Ascending aorta (tissue), 2 donors: ENCODE measurements around the gene ATP11A. TPM values are rescaled to one million over a fixed set of nuclear protein-coding genes. Genes with fewer than 3 reads are reported as not detected.

ENCODE experiments used
- DNase-seq, 2 donors: peaks; one replicate each; pipeline ENCODE4 v3.0.0-alpha.2; 2019; ENCODE audit warnings: low spot score in 2 of 2
- H3K27ac ChIP-seq, 2 donors: fragments of 200-600 bp; sonication (generic); one replicate each; pipeline ENCODE4 v1.5.1; 2016 to 2017; ENCODE audit warnings: mild to moderate bottlenecking in 1 of 2
- H3K27me3 ChIP-seq: fragments of 200-600 bp; sonication (generic); one replicate; pipeline ENCODE4 v1.5.1; 2017
- H3K36me3 ChIP-seq, 2 donors: fragments of 200-600 bp; sonication (generic); one replicate each; pipeline ENCODE4 v1.5.1; 2016
- H3K4me1 ChIP-seq, 2 donors: fragments of 200-600 bp; sonication (generic); one replicate each; pipeline ENCODE4 v1.5.1; 2016 to 2017; ENCODE audit warnings: mild to moderate bottlenecking in 1 of 2
- H3K4me3 ChIP-seq, 2 donors: fragments of 200-600 bp; sonication (generic); one replicate each; pipeline ENCODE4 v1.5.1; 2016 to 2017; ENCODE audit warnings: mild to moderate bottlenecking in 1 of 2
- H3K9me3 ChIP-seq, 2 donors: fragments of 200-600 bp; sonication (generic); one replicate each; pipeline ENCODE4 v1.5.1; 2016
- CTCF ChIP-seq, 3 experiments: fragments of 200-600 bp in 2 of 3; fragments of 450-650 bp in 1 of 3; sonication (generic) in 2 of 3; IDR thresholded peaks; one replicate each; pipeline ENCODE4 v1.5.1; 2016 to 2019; ENCODE audit warnings: antibody characterized with exemption in 3 of 3, mild to moderate bottlenecking in 1 of 3, moderate library complexity in 1 of 3
- intact Hi-C: fragments of 100-400 bp; cut with DNase I; formaldehyde crosslinking; loops from one replicate; pipeline ENCODE4 v1.15.1; 2023
- total RNA-seq: library from RNA; depleted of rRNA; stranded (reverse); fragments of >200 nt; gene quantifications from one replicate; pipeline ENCODE4 v1.1.0, GENCODE V29; 2016

The ATP11A gene
- total RNA-seq, 1 donor from 2014 or later: 50.1 TPM

- intact Hi-C loops: no loop called here
- H3K9me3 ChIP-seq: no peaks in the 10 kb centered on the region
- TF ChIP-seq CTCF (IDR thresholded peaks at IDR 0.05): no peak
Measured at GRCh38 chr13:112917737-112918136, 227.9 kb downstream of the ATP11A start.

DNA sequence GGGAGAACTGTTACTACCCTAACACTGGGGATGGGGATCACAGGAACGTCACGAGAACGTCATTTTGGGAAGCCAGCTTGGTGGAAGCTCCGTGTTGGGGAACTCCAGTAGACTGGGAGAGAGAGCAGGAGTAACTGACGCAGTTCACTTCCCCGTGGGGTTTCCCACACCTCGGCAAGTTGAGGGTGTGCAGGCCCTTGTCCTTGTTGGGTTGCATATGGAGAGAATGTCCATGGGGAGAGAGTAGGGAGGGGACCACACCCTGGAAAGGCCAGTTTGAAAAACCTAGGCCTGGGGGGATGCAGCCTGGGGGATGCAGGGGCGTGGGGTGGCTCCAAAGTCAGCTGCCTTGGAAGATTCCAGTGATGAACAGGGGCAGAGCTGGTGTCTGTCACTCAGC, 228.4 kb downstream of the ATP11A start:
- Histone ChIP-seq H3K9me3 (no peaks in the 10 kb centered on the region), H3K27me3 (no peaks in the 10 kb centered on the region), H3K4me1 (no peaks in the 10 kb centered on the region), H3K27ac (no peak overlapping the region), H3K4me3 (no peak overlapping the region), H3K36me3 (no peaks in the 10 kb centered on the region)
- intact Hi-C loops: no loop called here
- TF ChIP-seq CTCF (IDR thresholded peaks at IDR 0.05): no peak
- DNase-seq: no peak

More at GRCh38 chr13:112917737-112918136, 227.9 kb downstream of the ATP11A start:
- H3K4me3 ChIP-seq: no peak overlapping the region
- no peaks in the 10 kb centered on the region for H3K4me1 ChIP-seq
- no peak overlapping the region for H3K27ac ChIP-seq
- H3K27me3 ChIP-seq: no peaks in the 10 kb centered on the region
- DNase-seq: no peak
- no peaks in the 10 kb centered on the region for H3K36me3 ChIP-seq

DNA sequence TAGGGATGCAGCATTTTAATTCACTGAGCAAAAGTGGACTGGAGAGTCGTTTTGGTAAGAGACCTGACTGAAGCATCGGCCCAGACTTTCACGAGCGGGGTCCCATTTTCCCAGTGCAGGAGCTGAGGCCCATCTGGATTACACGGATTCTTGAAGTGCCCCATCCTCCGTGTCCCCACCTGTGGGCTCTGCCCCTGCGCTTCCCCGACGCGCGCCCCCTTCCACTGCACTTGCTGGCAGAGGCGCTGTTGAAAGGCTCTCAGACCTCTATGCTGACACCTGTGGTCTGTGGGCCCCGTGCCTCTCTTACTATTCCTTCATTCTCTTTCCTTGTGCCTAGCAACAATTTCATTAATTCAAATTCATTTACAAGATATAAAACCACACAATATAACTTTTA, 228.9 kb downstream of the ATP11A start:
- no peak overlapping the region for H3K27ac ChIP-seq
- no peaks in the 10 kb centered on the region for H3K4me1 ChIP-seq
- intact Hi-C loops: no loop called here
- H3K9me3 ChIP-seq: no peaks in the 10 kb centered on the region
- no peaks in the 10 kb centered on the region for H3K36me3 ChIP-seq
- H3K4me3 ChIP-seq: no peak overlapping the region
- no peak for DNase-seq
- H3K27me3 ChIP-seq: no peaks in the 10 kb centered on the region
- no peak for TF ChIP-seq CTCF (IDR thresholded peaks at IDR 0.05)

DNA sequence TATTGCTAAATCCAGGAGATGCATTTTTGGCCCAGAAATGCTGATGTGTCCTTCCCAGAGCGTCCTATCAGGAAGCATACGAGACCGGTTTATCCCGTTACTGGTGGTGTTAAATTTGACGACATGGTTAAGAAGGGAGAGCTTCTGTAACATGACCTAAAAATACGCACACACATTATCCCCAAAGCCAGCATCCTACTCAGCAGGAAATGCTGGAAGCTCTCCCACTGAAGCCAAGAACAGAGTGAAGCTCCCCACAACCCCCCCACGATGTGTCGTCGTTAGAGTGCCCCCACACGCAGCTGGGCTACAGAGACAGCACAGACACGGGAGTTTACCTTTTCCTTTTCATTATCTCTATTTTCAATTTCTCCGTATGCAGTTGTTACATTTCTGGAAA, 234.1 kb downstream of the ATP11A start:
- Histone ChIP-seq H3K36me3 (no peaks in the 10 kb centered on the region), H3K9me3 (no peaks in the 10 kb centered on the region), H3K4me3 (no peak overlapping the region), H3K27ac (no peak overlapping the region), H3K27me3 (no peaks in the 10 kb centered on the region), H3K4me1 (no peaks in the 10 kb centered on the region)
- intact Hi-C loops: no loop called here
- TF ChIP-seq CTCF (IDR thresholded peaks at IDR 0.05): no peak
- DNase-seq: no peak

GRCh38 chr13:112924365-112924764, 234.5 kb downstream of the ATP11A start:
- Histone ChIP-seq H3K36me3 (no peaks in the 10 kb centered on the region), H3K27ac (no peak overlapping the region), H3K4me3 (no peak overlapping the region), H3K27me3 (no peaks in the 10 kb centered on the region), H3K9me3 (no peaks in the 10 kb centered on the region), H3K4me1 (no peaks in the 10 kb centered on the region)
- intact Hi-C loops: no loop called here
- DNase-seq: no peak
- TF ChIP-seq CTCF (IDR thresholded peaks at IDR 0.05): no peak

- no peaks in the 10 kb centered on the region for H3K27me3 ChIP-seq
- H3K9me3 ChIP-seq: no peaks in the 10 kb centered on the region
- intact Hi-C loops: no loop called here
- TF ChIP-seq CTCF (IDR thresholded peaks at IDR 0.05): no peak
- H3K27ac ChIP-seq: no peak overlapping the region
- no peak for DNase-seq
- no peak overlapping the region for H3K4me3 ChIP-seq
- H3K4me1 ChIP-seq: no peaks in the 10 kb centered on the region
- no peaks in the 10 kb centered on the region for H3K36me3 ChIP-seq
Measured at GRCh38 chr13:112926003-112926402, 236.2 kb downstream of the ATP11A start.
